22Rv1 (cell line): ENCODE measurements around the gene STN1.

Experiments used
- CTCF ChIP-seq: fragments of 450-650 bp; IDR thresholded peaks from 2 replicates; pipeline ENCODE4 v1.5.1; 2017; ENCODE audit warnings: mild to moderate bottlenecking
- ZFX ChIP-seq: fragments of 450-650 bp; IDR thresholded peaks from 2 replicates; pipeline ENCODE4 v1.6.1; 2017; ENCODE audit warnings: antibody characterized with exemption, borderline replicate concordance

GRCh38 chr10:103855424-103855823, 62.6 kb downstream of the STN1 start, which contains the start of gene SH3PXD2A:
- TF ChIP-seq CTCF, result peak; percentile 66
- TF ChIP-seq ZFX, result no peak
